H1 (cell line): ENCODE measurements around the gene HDAC11. TPM values are rescaled to one million over a fixed set of nuclear protein-coding genes. Genes with fewer than 3 reads are reported as not detected.

Experiments used
- CTCF ChIA-PET: fragments of 300-600 bp; sonication (Branson Sonifier 250); formaldehyde crosslinking; loops from one replicate; lab custom pipeline; 2021; ENCODE audit not compliant: partially characterized antibody; lab: Charles Lee
- POLR2A ChIA-PET: fragments of 300-600 bp; sonication (Branson Sonifier 250); formaldehyde crosslinking; loops from one replicate; lab custom pipeline; 2021; ENCODE audit warnings: inconsistent platforms; ENCODE audit not compliant: partially characterized antibody; lab: Charles Lee
- DNase-seq, 2 experiments: peaks; one replicate each; pipeline versions ENCODE4 v3.0.0 to v3.0.0-alpha.2; 2010 to 2022; ENCODE audit warnings: low spot score in 2 of 2, low read depth in 1 of 2, mixed read lengths in 1 of 2
- FAIRE-seq: peaks from 2 replicates; lab custom pipeline; 2011; peaks lifted over from hg19 to GRCh38; lab: Jason Lieb, UNC
- H2AFZ ChIP-seq: 2 replicates; pipeline ENCODE4 v1.8.1; 2012; ENCODE audit warnings: low read length, inconsistent platforms
- H2AK5ac ChIP-seq: 2 replicates; pipeline ENCODE4 v1.6.1; 2013; ENCODE audit warnings: low read depth, low read length
- H2BK120ac ChIP-seq: replicated peaks from 2 replicates; pipeline ENCODE3; 2013; ENCODE audit warnings: low read depth, low read length, inconsistent platforms
- H2BK12ac ChIP-seq: 2 replicates; pipeline ENCODE4 v1.6.1; 2013; ENCODE audit warnings: low read depth, low read length
- H2BK15ac ChIP-seq: 2 replicates; pipeline ENCODE4 v1.6.1; 2013; ENCODE audit warnings: low read length
- H2BK20ac ChIP-seq: 2 replicates; pipeline ENCODE4 v1.6.1; 2013; ENCODE audit warnings: low read length
- H2BK5ac ChIP-seq: 2 replicates; pipeline ENCODE4 v1.6.1; 2013; ENCODE audit warnings: low read depth, low read length
- H3K14ac ChIP-seq: 2 replicates; pipeline ENCODE4 v1.6.1; 2013; ENCODE audit warnings: inconsistent platforms; ENCODE audit not compliant: insufficient read length
- H3K18ac ChIP-seq: 2 replicates; pipeline ENCODE4 v1.6.1; 2013; ENCODE audit warnings: low read length; ENCODE audit errors: extremely low read depth
- H3K23ac ChIP-seq: 2 replicates; pipeline ENCODE4 v1.6.1; 2013; ENCODE audit warnings: inconsistent platforms; ENCODE audit not compliant: insufficient read length
- H3K23me2 ChIP-seq: 2 replicates; pipeline ENCODE4 v1.6.1; 2013; ENCODE audit warnings: low read depth, low read length
- H3K27ac ChIP-seq: 2 replicates; pipeline ENCODE4 v1.6.1; 2011; ENCODE audit warnings: low read depth, low read length, inconsistent platforms
- H3K27me3 ChIP-seq, 4 experiments: replicated peaks in 1 of 4; 1 replicate in 1 of 4; 2 replicates in 3 of 4; pipeline versions ENCODE4 v1.6.1 to v1.8.1; 2011 to 2013; ENCODE audit warnings: low read length in 3 of 4, mild to moderate bottlenecking in 3 of 4, inconsistent platforms in 2 of 4, mixed read lengths in 2 of 4, moderate library complexity in 1 of 4; ENCODE audit not compliant: control insufficient read depth in 3 of 4, insufficient read depth in 3 of 4; ENCODE audit errors: extremely low read depth in 1 of 4
- H3K36me3 ChIP-seq, 4 experiments: 2 replicates each; pipeline versions ENCODE4 v1.6.1 to v1.8.1; 2011 to 2013; ENCODE audit warnings: mild to moderate bottlenecking in 4 of 4, low read length in 3 of 4, moderate library complexity in 2 of 4, control low read depth in 1 of 4, inconsistent platforms in 1 of 4; ENCODE audit not compliant: insufficient read depth in 4 of 4, control insufficient read depth in 2 of 4
- H3K4ac ChIP-seq: replicated peaks from 2 replicates; pipeline ENCODE3; 2013; ENCODE audit warnings: low read length, low read depth, mixed read lengths, inconsistent platforms; ENCODE audit not compliant: insufficient read length
- H3K4me1 ChIP-seq, 4 experiments: replicated peaks in 1 of 4; 1 replicate in 1 of 4; 2 replicates in 3 of 4; pipeline versions ENCODE4 v1.6.1 to v1.8.1; 2011 to 2013; ENCODE audit warnings: low read length in 3 of 4, inconsistent platforms in 2 of 4, mixed read lengths in 1 of 4; ENCODE audit not compliant: insufficient read depth in 4 of 4, control insufficient read depth in 3 of 4
- H3K4me2 ChIP-seq, 2 experiments: 2 replicates each; pipeline versions ENCODE4 v1.6.1 to v1.8.1; 2011 to 2013; ENCODE audit warnings: low read depth in 2 of 2, low read length in 2 of 2, control low read depth in 1 of 2, inconsistent platforms in 1 of 2, mild to moderate bottlenecking in 1 of 2; ENCODE audit not compliant: insufficient read depth in 1 of 2
- H3K4me3 ChIP-seq, 4 experiments: fragments of 200-600, 300-600 bp in 1 of 4; sonication (generic), shearing (Covaris generic), sonication (Bioruptor Twin) in 1 of 4; 2 replicates each; pipeline versions ENCODE4 v1.5.1 to v1.8.1; 2011 to 2016; ENCODE audit warnings: low read length in 4 of 4, low read depth in 3 of 4, control low read depth in 2 of 4, inconsistent platforms in 2 of 4, mild to moderate bottlenecking in 2 of 4, mixed read lengths in 1 of 4, moderate library complexity in 1 of 4; ENCODE audit not compliant: insufficient read depth in 2 of 4; ENCODE audit errors: extremely low read depth in 1 of 4
- H3K56ac ChIP-seq: replicated peaks from 2 replicates; pipeline ENCODE3; 2013; ENCODE audit warnings: low read depth, mild to moderate bottlenecking, mixed read lengths, low read length, inconsistent platforms; ENCODE audit not compliant: insufficient read length
- H3K79me1 ChIP-seq: 2 replicates; pipeline ENCODE4 v1.6.1; 2013; ENCODE audit warnings: low read depth, low read length, control low read depth
- H3K79me2 ChIP-seq, 2 experiments: 2 replicates each; pipeline versions ENCODE4 v1.6.1 to v1.8.1; 2012 to 2013; ENCODE audit warnings: low read length in 2 of 2, mild to moderate bottlenecking in 2 of 2, inconsistent platforms in 1 of 2; ENCODE audit not compliant: insufficient read depth in 2 of 2, control insufficient read depth in 1 of 2
- H3K9ac ChIP-seq, 4 experiments: replicated peaks in 1 of 4; 1 replicate in 1 of 4; 2 replicates in 3 of 4; pipeline versions ENCODE4 v1.6.1 to v1.8.1; 2011 to 2013; ENCODE audit warnings: low read depth in 3 of 4, low read length in 3 of 4, control low read depth in 2 of 4, mild to moderate bottlenecking in 2 of 4, moderate library complexity in 2 of 4, inconsistent platforms in 1 of 4; ENCODE audit errors: extremely low read depth in 1 of 4
- H3K9me3 ChIP-seq, 2 experiments: 2 replicates each; pipeline versions ENCODE4 v1.6.1 to v1.8.1; 2012 to 2013; ENCODE audit warnings: mild to moderate bottlenecking in 2 of 2, moderate library complexity in 2 of 2, control low read depth in 1 of 2, inconsistent platforms in 1 of 2, low read depth in 1 of 2, low read length in 1 of 2, mixed read lengths in 1 of 2; ENCODE audit not compliant: insufficient read depth in 2 of 2
- H4K20me1 ChIP-seq, 2 experiments: replicated peaks in 1 of 2; 2 replicates each; pipeline versions ENCODE3 to v1.8.1; 2011 to 2013; ENCODE audit warnings: inconsistent platforms in 2 of 2, low read length in 2 of 2, mild to moderate bottlenecking in 1 of 2; ENCODE audit not compliant: insufficient read depth in 2 of 2, control insufficient read depth in 1 of 2
- H4K5ac ChIP-seq: 2 replicates; pipeline ENCODE4 v1.6.1; 2013; ENCODE audit warnings: low read length, low read depth, mixed read lengths, inconsistent platforms; ENCODE audit not compliant: insufficient read length
- H4K8ac ChIP-seq: 2 replicates; pipeline ENCODE4 v1.8.0; 2013; ENCODE audit warnings: mild to moderate bottlenecking, moderate library complexity, low read length, inconsistent platforms; ENCODE audit not compliant: insufficient read depth; ENCODE audit errors: extremely low read depth
- H4K91ac ChIP-seq: replicated peaks from 2 replicates; pipeline ENCODE3; 2013; ENCODE audit warnings: low read length, mixed read lengths, inconsistent platforms; ENCODE audit not compliant: insufficient read length
- BRCA1 ChIP-seq: IDR thresholded peaks from 2 replicates; pipeline ENCODE4 v1.6.1; 2012; ENCODE audit warnings: low read depth, low read length, improper control_type of control experiment
- CBX8 ChIP-seq: fragments of 300-800, 300-1000 bp; sonication (generic); IDR thresholded peaks from 2 replicates; pipeline ENCODE4 v1.7.1; 2016; ENCODE audit warnings: low read depth, low read length, borderline replicate concordance
- CTBP2 ChIP-seq: IDR thresholded peaks from 2 replicates; pipeline ENCODE4 v1.7.0; 2011; ENCODE audit warnings: borderline replicate concordance, mild to moderate bottlenecking, moderate library complexity, mixed read lengths, low read length; ENCODE audit not compliant: insufficient read depth, insufficient read length
- EP300 ChIP-seq, 2 experiments: IDR thresholded peaks; 1 replicate in 1 of 2; 2 replicates in 1 of 2; pipeline ENCODE4 v1.6.1; 2011 to 2012; ENCODE audit warnings: low read depth in 2 of 2, low read length in 2 of 2, mild to moderate bottlenecking in 2 of 2, borderline replicate concordance in 1 of 2, inconsistent platforms in 1 of 2, moderate library complexity in 1 of 2
- FOSL1 ChIP-seq: IDR thresholded peaks from 2 replicates; pipeline ENCODE4 v1.6.1; 2011; ENCODE audit warnings: mild to moderate bottlenecking, low read depth, low read length, moderate library complexity; ENCODE audit not compliant: insufficient read depth
- JUN ChIP-seq: IDR thresholded peaks from 2 replicates; pipeline ENCODE4 v1.6.1; 2011; ENCODE audit warnings: low read depth, mild to moderate bottlenecking, improper control_type of control experiment, low read length
- JUND ChIP-seq: IDR thresholded peaks from 2 replicates; pipeline ENCODE4 v1.6.1; 2011; ENCODE audit warnings: mild to moderate bottlenecking, improper control_type of control experiment, low read length
- KDM5A ChIP-seq: fragments of 200-600 bp; IDR thresholded peaks from 2 replicates; pipeline ENCODE4 v1.7.1; 2012; ENCODE audit warnings: mild to moderate bottlenecking, low read length, inconsistent platforms, mixed read lengths
- NANOG ChIP-seq: IDR thresholded peaks from 2 replicates; pipeline ENCODE4 v1.6.1; 2011; ENCODE audit warnings: low read length, low read depth, mild to moderate bottlenecking, inconsistent platforms; ENCODE audit not compliant: insufficient read depth, poor library complexity, severe bottlenecking
- POLR2A ChIP-seq, 2 experiments: IDR thresholded peaks; 1 replicate in 1 of 2; 2 replicates in 1 of 2; pipeline ENCODE4 v1.6.1; 2011; ENCODE audit warnings: low read depth in 2 of 2, low read length in 2 of 2, mild to moderate bottlenecking in 2 of 2; ENCODE audit errors: control extremely low read depth in 1 of 2
- RXRA ChIP-seq: IDR thresholded peaks from 2 replicates; pipeline ENCODE4 v1.6.1; 2011; ENCODE audit warnings: low read depth, mild to moderate bottlenecking, low read length, moderate library complexity; ENCODE audit not compliant: insufficient read depth
- TBP ChIP-seq: IDR thresholded peaks from 2 replicates; pipeline ENCODE4 v1.6.1; 2011; ENCODE audit warnings: low read depth, low read length, improper control_type of control experiment
- TEAD4 ChIP-seq: IDR thresholded peaks from 2 replicates; pipeline ENCODE4 v1.6.1; 2012; ENCODE audit warnings: low read depth, low read length, inconsistent platforms, mixed read lengths
- WGBS, 2 experiments: shearing (Covaris generic) in 1 of 2; methylation state at CpG; one replicate each; pipeline versions ENCODE4 v1.1.6 to v1.1.7; 2013 to 2015; ENCODE audit warnings: low lambda C conversion rate in 2 of 2, mixed read lengths in 2 of 2, inconsistent platforms in 1 of 2, low coverage in 1 of 2, missing lambda C conversion rate in 1 of 2; ENCODE audit not compliant: insufficient replicate concordance in 2 of 2, insufficient coverage in 1 of 2, insufficient read length in 1 of 2; ENCODE audit errors: extremely low coverage in 1 of 2, missing lambda C conversion rate in 1 of 2; 5-methylcytosine and 5-hydroxymethylcytosine counted together
- polyA plus RNA-seq, 7 experiments: library from polyadenylated mRNA; depleted of rRNA in 3 of 7; stranded (reverse) in 5 of 7; unstranded in 2 of 7; fragments of >200 nt in 5 of 7; fragments of 200-250 nt in 2 of 7; gene quantifications; 1 replicate in 5 of 7; 2 replicates in 1 of 7; 4 replicates in 1 of 7; pipeline versions ENCODE4 v1.2.1 to v1.2.3, GENCODE V29; 2011 to 2013; ENCODE audit warnings: missing spikeins in 2 of 7, mixed read lengths in 2 of 7
- total RNA-seq: library from RNA; stranded (reverse); fragmentation: NEBNext Ultra II Directional; extraction: Animal tissue kit (Norgen Biotek cat#: 25700); gene quantifications from 2 replicates; pipeline ENCODE4 v1.2.1, GENCODE V29; 2021
- TF ChIP-seq, protein P1 (sequence below): IDR thresholded peaks from 2 replicates; pipeline ENCODE4 v1.6.1; 2012; ENCODE audit warnings: inconsistent platforms

Gene HDAC11
- total and polyA plus RNA-seq, 2 of the 8 experiments (the other 6 are each of a cell fraction or from before 2014, with no cell fraction given), result 6.8 to 7.4 TPM

DNA sequence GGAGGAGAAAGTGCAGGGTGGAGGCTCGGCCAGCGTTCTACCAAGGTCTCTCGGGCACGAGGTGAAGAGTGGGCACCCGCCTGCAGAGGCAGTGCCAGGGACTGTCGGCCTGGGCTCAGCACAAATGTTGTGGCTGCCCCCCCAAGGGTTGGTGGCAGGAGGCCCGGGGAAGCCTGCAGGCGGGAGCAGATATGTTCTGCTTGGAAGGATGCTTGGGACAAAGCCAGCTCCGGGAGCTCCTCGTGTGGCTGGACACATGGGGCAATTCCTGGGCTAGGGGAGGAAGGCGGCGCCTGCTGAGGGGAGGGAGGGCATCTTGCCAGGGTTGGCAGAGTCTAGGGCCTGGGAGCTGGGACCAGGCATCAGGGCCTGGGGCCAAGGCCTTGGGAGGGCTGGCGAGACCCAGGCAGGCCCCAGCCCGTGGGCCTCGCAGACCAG is 38.4 kb downstream of the HDAC11 start:
- WGBS, 2 experiments, result 93% methylated on average over 14 of the region's 15 CpGs; no CpG with 5 or more reads in 1 of the 2 experiments
- Histone ChIP-seq H3K4ac (no peak overlapping the region), H4K20me1 (peaks cover 0 to 2% of the 10 kb centered on the region in 2 experiments), H3K23me2 (no peaks in the 10 kb centered on the region), H2BK120ac (no peak overlapping the region), H2BK15ac (no peak overlapping the region), H4K8ac (no peak overlapping the region; the same call in 1 of the 2 replicates), H3K27me3 (no peaks in the 10 kb centered on the region; a peak in 1 of 7 replicates), H3K79me2 (no peaks in the 10 kb centered on the region), H3K9ac (no peak overlapping the region), H2BK20ac (no peak overlapping the region), H3K14ac (no peak overlapping the region), H3K4me2 (no peak overlapping the region), H4K5ac (no peak overlapping the region), H3K4me1 (peaks cover 0 to 2% (median 0%) of the 10 kb centered on the region in 4 experiments; a peak in 1 of 7 replicates), H4K91ac (no peak overlapping the region), H2AK5ac (no peak overlapping the region), H3K18ac (no peak overlapping the region), H2AFZ (no peak overlapping the region), H2BK12ac (no peak overlapping the region), H3K23ac (no peak overlapping the region), H3K4me3 (no peak overlapping the region), H3K36me3 (no peaks in the 10 kb centered on the region), H3K9me3 (peaks cover 0 to 2% of the 10 kb centered on the region in 2 experiments; a peak in 1 of 4 replicates), H2BK5ac (no peak overlapping the region), H3K27ac (no peak overlapping the region), H3K56ac (no peak overlapping the region), H3K79me1 (no peaks in the 10 kb centered on the region)
- no peak for DNase-seq
- FAIRE-seq, result no peak
- POLR2A ChIA-PET, result interaction anchor here (1.3 kb wide), 1 partner anchor 134 kb away, joined by 3 read pairs; no protein-coding TSS in a partner anchor
- CTCF ChIA-PET, result interaction anchor here (1.2 to 51.2 kb wide), 3 partner anchors 11 to 59 kb away, joined by 4 to 856 read pairs (median 856); partner anchors contain the start of gene FBLN2
- TF ChIP-seq POLR2A (IDR thresholded peaks at IDR 0.05; ENCODE audit: control extremely low read depth in 1 of 2, low read depth in 2 of 2, low read length in 2 of 2), result no peak
- TF ChIP-seq CBX8, result no peak
- TF ChIP-seq NANOG, result no peak
- TF ChIP-seq JUN, result no peak
- no peak for TF ChIP-seq FOSL1
- no peak for TF ChIP-seq CTBP2
- no peak for TF ChIP-seq BRCA1
- TF ChIP-seq KDM5A, result no peak
- no peak for TF ChIP-seq EP300 (IDR thresholded peaks at IDR 0.05; ENCODE audit: borderline replicate concordance in 1 of 2, low read depth in 2 of 2, low read length in 2 of 2)
- TF ChIP-seq TBP, result no peak
- TF ChIP-seq RXRA, result no peak
- no peak for TF ChIP-seq TEAD4
- TF ChIP-seq JUND, result no peak
- TF ChIP-seq, protein P1, sequence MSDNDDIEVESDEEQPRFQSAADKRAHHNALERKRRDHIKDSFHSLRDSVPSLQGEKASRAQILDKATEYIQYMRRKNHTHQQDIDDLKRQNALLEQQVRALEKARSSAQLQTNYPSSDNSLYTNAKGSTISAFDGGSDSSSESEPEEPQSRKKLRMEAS, result no peak
